GM19099 (cell line): ENCODE data around the gene GJC1.
A peak's percentile ranks its signal among the peaks of the same experiment; 100 is the strongest.

Experiments used
- POLR2A ChIP-seq: IDR thresholded peaks from 3 replicates; pipeline ENCODE4 v1.6.1; 2011; ENCODE audit warnings: low read depth; ENCODE audit not compliant: insufficient read length; ENCODE audit errors: extremely low read depth

Gene GJC1

DNA sequence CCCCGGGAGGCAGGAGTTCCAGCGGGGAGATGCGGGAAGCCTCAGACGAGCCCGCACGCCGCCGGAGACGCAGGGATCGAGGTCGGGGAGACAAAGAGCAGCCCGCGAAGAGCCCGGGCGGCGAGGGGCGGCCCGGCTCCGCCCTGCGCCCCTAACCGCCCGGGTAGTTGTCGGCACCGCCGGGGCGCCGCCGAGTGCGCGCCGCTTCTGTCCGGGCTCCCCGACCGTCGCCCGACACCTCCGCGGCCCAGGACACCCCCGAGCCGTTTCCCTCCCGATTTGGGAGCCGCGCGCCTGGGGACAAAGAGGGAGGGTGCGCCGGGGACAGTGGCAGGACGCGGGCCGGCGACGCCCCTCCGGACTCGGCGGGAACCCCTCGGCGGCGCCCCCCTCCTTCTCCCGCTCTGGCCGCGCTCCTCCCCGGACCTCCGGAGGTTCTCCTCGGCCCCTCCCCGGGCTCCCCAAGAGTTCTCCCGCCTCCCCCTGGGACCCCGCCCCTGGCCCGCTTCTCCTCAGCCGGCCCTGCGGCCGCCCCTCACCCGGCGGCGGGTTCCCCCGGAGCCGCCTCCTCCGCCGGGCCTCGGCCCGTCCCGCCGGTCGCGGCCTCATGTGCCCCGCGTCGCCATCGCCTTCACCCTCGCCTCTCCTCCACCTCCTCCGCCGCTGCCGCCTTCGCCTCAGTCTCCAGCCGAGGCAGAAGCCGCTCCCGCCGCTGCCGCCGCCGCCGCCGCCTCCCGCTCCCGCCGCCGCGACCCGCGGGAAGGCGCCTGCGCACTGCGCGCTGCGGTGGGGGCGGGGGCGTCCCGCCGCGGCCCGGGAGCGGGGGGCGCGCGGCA lies at the start of gene GJC1:
Gene GJC1, minus strand, starts transcription at position 765 of the 836 bp plus-strand sequence. CDS start 24,470 bp downstream, outside the sequence.
- TF ChIP-seq POLR2A = peak; percentile 39

DNA sequence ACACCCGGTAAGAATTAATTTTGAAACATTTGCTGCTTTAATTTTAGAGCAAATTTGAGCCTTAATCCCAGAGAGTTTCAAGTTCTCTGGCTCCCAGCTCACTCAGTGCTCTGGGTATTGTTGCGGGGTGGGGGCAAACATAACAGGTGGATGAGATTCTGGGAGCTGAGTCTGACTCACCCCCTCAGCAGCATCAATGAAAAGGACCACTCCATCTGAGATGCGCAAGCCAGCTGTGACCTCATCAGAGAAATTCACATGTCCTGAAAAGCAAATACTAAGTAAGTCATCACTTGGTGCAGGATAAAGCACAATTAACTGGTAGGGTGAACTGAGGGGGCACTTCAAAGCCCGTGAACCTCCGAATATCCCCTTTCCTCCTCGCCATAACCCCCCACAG lies 49.3 kb upstream of the GJC1 start:
- no peak for TF ChIP-seq POLR2A

DNA sequence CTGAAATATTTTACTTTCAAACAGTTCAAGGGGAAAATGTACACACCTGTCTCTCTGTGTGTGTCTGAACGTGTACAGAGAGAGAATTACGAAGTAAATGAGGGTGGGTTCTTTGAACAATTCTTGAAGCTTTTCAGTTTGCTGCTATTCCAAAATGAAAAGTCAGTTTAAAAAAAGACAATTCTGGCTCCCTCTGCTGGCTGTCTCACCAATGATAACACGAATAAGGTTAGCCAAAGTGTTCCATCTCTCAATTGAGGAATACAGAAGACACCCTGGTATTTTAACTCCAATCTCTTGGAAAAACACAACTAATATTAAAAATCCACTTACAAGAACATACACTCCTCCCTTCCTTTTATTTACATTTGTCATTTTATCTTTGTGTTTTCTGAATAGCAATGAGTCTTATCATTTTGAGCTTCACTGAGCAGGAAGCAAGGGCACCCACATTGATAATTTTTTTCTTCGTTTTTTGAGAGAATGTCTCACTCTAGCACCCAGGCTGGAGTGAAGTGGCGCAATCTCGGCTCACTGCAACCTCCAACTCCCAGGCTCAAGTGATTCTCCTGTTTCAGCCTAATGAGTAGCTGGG lies 48.6 kb upstream of the GJC1 start:
- no peak for TF ChIP-seq POLR2A

DNA sequence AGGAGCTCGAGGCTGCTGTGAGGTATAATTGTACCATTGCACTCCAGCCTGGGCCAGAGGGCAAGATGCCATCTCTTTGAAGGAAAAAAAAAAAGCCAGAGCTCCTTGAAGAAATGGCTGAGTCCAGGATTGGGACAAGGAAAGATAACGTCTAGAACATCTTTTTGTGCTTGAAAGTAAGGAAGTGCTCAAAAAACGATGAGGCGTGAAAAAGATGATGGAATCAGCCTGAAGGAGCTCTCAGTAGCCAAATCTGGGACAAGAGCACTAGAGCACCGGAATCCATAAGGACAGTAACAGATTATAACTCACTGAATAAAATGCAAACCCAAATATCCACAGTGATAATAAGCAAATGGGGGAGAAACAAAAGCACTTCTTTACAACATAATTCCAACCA lies 47.0 kb upstream of the GJC1 start:
- TF ChIP-seq POLR2A = no peak

DNA sequence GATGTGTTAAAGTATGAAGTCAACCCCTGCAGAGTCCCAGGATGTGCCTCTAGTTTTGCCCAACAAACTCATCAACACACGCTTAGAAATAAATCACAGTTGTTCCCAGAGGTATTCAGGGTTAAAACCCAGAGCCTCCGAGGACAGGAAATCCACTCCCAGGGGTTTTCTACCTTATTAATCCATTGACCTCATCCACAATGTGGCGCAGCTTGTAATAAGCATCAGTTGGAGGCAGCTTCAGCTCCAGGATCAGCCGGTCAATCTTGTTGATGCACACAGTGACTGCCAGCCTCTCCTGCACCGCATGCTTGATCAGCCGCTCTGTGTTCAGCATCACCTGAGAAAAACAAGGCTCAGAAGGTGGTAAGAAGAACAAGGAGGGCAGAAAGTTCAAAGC lies 45.7 kb upstream of the GJC1 start:
- no peak for TF ChIP-seq POLR2A

DNA sequence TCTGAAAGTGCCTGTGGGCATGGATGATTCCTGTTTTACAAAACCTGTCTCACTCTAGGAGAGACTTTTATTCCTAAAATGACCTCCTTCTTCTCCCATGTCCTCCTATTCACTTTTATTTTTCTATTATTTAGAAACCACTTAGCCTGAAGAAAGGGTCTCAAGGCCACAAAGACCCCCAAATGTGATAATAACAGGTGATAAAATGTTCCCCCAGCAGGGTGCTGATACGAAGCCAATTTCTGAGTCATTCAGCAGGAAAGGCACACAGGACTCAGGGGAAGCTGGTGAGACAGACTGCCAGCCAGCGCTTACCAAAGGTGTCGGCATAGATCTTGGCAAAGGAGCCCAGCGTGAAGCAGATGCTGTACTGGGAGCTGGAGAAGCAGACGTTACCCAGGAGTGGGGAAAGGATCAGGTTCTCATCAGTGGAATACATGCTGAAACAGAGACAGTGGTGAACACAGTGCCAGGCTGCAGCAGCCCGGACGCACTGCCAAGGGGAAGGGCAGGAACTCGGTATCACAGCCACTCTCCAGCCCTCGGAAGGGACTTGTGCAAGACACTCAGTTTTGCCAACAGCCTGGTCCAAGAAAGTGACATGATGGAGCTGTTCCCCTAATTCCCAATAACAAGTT lies 42.2 kb upstream of the GJC1 start:
- TF ChIP-seq POLR2A = no peak

DNA sequence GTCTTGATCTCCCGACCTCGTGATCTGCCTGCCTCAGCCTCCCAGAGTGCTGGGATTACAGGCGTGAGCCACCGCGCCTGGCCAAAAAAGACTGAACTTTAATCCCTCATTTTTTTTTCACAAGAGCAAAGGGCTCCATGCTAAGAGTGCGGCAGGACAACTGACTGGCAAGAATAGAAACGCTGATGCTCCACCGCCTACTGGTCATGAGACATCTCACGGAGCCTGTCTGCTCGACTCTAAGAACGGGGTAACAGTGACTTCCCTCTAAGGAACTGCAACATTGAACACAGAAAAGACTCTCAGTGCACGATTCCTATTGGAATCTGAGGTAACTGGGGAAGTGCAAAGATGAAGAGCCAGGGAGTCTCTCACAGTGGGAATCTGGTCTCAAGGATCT lies 41.5 kb upstream of the GJC1 start:
- TF ChIP-seq POLR2A = no peak

DNA sequence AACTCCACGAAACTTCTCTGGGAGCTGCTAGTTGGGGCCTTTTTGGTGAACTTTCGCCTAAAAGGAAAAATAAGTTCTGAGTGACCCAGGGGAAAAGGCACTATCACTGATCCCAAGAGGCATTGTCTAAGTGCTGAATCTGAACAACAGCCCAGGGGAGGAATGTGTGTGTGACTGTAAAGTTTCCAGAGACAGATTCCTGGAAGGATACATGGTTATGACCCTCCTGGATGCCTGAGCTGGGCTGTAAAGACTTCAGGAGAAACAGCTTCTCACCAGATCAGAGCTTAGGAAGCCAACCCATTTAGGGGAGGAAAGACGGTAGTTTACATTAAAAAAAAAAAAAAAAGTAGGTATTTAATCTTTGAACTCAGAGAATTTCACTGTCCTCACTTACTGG lies 37.8 kb upstream of the GJC1 start:
- TF ChIP-seq POLR2A = no peak

DNA sequence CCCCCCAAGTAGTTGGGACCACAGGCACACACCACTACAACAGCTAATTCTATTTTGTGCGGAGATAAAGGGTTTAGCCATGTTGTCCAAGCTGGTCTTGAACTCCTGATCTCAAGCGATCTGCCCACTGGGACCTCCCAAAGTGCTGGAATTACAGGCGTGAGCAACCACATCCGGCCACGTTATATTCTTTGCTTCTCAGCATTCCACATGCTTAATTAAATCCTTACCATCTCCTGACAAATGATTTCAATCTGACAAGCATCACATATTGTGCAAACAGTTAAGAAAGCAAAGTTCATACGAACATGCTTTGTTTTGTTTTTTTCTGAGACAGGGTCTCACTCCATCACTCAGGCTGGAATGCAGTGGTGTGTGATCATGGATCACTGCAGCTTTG lies 35.8 kb upstream of the GJC1 start:
- TF ChIP-seq POLR2A = no peak

DNA sequence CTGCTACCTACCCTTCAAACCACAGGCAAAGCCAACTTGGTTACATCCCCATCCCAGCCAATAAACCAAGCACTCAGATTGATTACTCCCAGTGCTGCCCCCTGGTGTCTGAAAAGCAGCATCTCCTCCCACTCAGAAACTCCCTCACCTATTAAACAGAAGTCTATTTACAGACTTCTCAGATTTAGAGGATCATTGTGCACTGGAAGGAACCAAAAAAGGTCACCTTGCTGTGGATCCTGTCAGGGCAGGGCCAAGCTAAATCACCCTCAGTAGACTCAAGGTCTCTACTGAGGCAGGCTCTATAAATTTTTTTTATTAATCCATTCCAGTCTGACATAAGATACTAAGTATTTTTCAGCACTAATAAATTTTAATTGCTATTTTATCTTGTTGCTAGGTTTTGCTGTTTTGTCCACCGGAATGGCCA lies 35.2 kb upstream of the GJC1 start:
- TF ChIP-seq POLR2A = no peak

DNA sequence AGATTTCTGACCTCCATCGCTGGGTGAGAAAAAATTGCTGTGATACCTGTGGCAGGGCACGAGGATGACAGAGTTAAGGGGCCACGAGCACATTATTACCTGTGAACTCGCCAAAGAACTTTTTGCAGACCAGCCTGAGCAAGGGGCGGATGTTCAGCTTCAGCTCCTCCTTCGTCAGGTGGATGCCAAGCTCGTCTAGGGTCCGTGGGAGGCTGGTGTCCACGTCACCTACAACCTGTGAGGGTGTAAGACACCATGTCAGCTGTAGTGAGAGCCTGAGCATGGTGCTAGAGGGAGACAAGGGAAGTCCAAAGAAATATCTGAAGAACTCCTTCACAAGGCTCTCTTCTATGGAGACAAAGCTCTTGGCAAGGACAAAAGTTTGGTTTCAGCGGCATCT lies 34.7 kb upstream of the GJC1 start:
- TF ChIP-seq POLR2A = no peak

DNA sequence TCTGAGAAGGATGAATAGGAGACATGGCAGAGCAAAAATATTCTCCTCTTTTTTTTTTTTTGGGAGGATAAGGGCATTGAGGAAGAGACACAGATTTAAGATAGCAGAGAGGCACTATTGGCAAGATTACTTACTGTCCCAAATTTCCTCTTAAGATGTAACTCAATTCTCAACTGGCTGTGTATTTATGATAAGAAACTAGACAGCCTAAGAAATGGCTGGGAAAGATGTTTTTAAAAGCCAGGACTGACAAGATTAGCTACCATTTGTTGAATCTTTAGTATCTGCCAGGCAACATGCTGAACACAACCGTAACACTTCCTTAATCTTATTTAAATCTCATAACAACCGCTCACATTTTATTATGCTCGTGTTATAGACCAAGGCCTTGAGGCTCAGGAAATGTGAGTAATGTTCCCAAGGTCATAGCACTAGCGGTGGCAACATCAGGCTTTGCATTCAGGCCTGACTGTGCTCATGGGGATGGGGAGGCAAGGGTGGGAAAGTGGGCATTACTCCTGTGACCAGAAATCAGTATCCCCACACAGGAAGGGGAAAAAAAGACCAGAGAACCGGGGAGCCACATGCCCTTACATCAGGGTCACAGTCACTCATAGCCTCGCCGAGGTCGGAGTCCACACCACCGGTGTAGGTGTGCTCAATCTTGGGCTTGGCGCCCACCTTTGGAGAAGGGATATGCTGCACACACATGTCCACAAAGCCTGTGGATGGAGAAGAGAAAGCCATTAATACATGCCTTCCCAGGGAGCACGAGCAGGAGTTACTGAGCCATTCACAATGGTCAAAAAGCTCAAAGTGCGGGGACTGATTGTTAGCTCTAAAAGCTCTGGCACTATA lies 33.2 kb upstream of the GJC1 start:
- TF ChIP-seq POLR2A = no peak

DNA sequence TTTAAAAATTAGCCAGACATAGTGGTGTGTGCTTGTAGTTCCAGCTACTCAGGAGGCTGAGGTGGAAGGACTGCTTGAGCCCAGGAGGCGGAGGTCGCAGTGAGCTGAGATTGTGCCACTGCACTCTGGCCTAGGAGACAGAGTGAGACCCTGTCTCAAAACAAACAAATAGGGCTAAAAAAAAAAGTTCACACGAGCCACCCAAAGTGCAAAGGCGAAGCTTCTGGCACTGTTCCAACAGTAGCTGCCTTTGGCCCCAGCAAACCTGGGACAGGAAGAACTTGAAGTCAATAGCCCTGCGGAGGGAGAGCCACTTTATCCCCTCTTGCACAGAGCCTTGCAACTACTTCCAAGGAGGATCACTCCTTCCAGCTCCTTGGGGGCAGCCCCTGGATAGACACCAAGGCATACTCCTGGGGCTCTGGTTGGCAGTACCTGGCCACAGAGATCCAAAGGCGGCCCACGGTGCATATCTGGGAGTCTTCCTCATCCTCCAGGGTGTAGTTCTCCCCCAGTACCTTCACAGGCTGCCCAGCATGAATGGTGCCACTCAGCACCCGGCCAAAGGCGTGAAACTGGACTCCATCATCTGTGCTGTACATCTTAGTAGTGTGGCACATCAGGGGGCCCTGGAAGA lies 32.3 kb upstream of the GJC1 start:
- TF ChIP-seq POLR2A = no peak

DNA sequence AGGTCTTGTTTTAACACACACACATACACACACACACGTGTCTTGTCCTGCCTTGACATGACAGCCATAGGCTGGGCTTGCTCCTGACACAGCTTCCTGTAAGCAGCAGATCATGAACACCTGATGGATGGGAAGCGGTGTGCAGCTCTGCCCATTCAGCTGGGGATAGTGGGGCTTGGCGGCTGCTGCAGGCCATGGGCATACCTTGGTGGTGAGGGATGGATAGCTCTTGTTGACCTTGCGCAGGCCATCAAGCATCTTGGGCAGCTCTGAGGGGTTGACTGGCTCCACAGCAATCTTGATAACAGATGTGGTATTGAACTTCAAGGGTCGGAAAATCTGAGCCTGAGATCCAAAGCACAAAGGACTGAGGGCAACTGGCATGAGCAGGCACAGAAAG lies 29.6 kb upstream of the GJC1 start:
- no peak for TF ChIP-seq POLR2A

DNA sequence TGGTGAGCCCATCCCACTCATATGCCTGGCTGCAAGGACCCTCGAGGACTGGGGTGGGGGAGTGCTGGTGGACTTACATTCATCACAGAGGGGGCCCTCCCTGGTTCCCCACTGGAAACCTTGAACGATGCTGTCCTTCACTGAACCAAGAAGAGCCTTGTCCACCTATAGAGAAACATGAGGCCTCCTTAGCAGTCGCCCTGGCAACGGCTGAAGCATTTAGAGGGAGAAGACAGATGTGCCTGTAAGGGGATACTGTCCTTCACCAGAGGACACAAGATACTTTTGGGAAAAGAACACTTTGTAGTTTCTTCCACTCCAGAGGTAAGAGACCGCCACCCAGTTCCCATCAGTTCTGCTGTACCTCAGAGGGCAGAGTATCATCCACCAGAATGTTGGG lies 24.1 kb upstream of the GJC1 start:
- no peak for TF ChIP-seq POLR2A
